HFFc6 (cell line): ENCODE results near the gene RBMS1. TPM values are rescaled to one million over a fixed set of nuclear protein-coding genes. Genes with fewer than 3 reads are reported as not detected.
A peak's percentile ranks its signal among the peaks of the same experiment; 100 is the strongest.

Experiments
- DNase-seq: peaks from one replicate; pipeline ENCODE4 v3.0.0-alpha.2; 2018
- H3K27ac Mint-ChIP-seq: 2 replicates; pipeline ENCODE4 v1.8.0; 2020; ENCODE audit warnings: mild to moderate bottlenecking, mixed read lengths
- H3K27me3 Mint-ChIP-seq: 2 replicates; pipeline ENCODE4 v1.8.0; 2021; ENCODE audit warnings: mild to moderate bottlenecking, moderate library complexity, mixed read lengths; ENCODE audit not compliant: insufficient read depth
- H3K36me3 Mint-ChIP-seq: 2 replicates; pipeline ENCODE4 v1.8.0; 2021; ENCODE audit warnings: low read depth, mixed read lengths
- H3K4me1 Mint-ChIP-seq: 2 replicates; pipeline ENCODE4 v1.8.0; 2020; ENCODE audit warnings: low read depth, mixed read lengths
- H3K4me3 Mint-ChIP-seq: 2 replicates; pipeline ENCODE4 v1.8.0; 2020; ENCODE audit warnings: mild to moderate bottlenecking, moderate library complexity, mixed read lengths
- H3K9me3 Mint-ChIP-seq: 2 replicates; pipeline ENCODE4 v1.8.0; 2020; ENCODE audit warnings: mild to moderate bottlenecking, mixed read lengths
- CTCF ChIP-seq: fragments of 200-600 bp; sonication (generic); IDR thresholded peaks from 2 replicates; pipeline ENCODE4 v1.5.0; 2021; ENCODE audit warnings: antibody characterized with exemption, mild to moderate bottlenecking
- total RNA-seq, 6 experiments: library from RNA; stranded (reverse); fragmentation: NEBNext Ultra II Directional; extraction: Animal tissue kit (Norgen Biotek cat#: 25700); gene quantifications; 2 replicates in 1 of 6; 3 replicates in 5 of 6; pipeline ENCODE4 v1.2.3, GENCODE V29; 2021

The RBMS1 gene
- total RNA-seq, 6 experiments from 2014 or later, result 88.7 to 111 (median 96.1) TPM

DNA sequence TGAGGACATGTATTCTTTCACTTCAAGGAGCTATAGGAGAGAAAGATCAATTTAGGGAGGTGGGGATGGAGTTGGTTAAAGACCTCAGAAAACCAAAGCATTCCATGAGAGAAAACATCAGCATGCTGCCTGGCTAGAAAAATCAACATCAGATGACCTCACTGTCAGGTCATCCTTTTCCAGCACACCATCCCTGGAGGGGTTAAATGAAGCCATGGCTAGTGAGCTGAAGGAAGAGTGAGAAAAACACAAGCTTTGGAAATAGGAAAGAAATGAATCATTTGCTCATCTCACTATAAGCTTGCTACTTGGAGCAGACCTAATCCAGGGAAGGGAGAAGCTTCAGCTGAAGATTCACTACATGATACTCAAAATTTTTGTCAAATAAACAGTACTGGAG lies 184.0 kb downstream of the RBMS1 start:
- Mint-ChIP-seq H3K4me1 (peaks cover 84% of the 10 kb centered on the region), H3K27me3 (peaks cover 4% of the 10 kb centered on the region; the same call in 1 of the 2 replicates), H3K36me3 (peaks cover 24% of the 10 kb centered on the region), H3K4me3 (peak overlapping the region; percentile 80), H3K27ac (peak overlapping the region; percentile 97), H3K9me3 (no peaks in the 10 kb centered on the region)
- no peak for TF ChIP-seq CTCF
- peak; percentile 62 for DNase-seq

- peak; percentile 84 for DNase-seq
- Mint-ChIP-seq H3K36me3 (peaks cover 26% of the 10 kb centered on the region), H3K27ac (peak overlapping the region; percentile 97), H3K4me1 (peaks cover 82% of the 10 kb centered on the region), H3K4me3 (peak overlapping the region; percentile 80), H3K9me3 (no peaks in the 10 kb centered on the region), H3K27me3 (peaks cover 4% of the 10 kb centered on the region; the same call in 1 of the 2 replicates)
- TF ChIP-seq CTCF, result no peak
Measured at GRCh38 chr2:160308915-160309314, 184.7 kb downstream of the RBMS1 start.

DNA sequence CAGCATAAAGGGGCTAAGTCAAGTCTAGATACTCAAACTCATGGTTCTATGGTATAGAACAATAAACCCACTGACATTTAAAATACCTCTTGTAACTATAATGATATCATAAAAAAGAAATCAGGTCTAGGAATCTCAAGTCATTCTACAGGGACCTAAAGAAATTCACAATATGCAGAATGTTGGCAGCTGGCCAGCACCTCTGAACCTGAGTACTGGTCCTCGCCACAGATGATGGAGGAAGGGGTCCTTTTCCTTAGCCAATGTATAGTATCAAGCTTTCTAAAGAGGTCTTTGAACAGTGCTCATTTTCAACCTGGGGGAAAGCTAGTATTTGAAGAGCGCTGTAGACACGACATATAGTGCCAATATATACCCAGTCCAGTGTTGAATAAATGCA lies 185.1 kb downstream of the RBMS1 start:
- no peak for DNase-seq
- Mint-ChIP-seq H3K4me3 (peak overlapping the region; percentile 80), H3K27me3 (peaks cover 4% of the 10 kb centered on the region; the same call in 1 of the 2 replicates), H3K27ac (peak overlapping the region; percentile 97), H3K4me1 (peaks cover 82% of the 10 kb centered on the region), H3K36me3 (peaks cover 30% of the 10 kb centered on the region), H3K9me3 (no peaks in the 10 kb centered on the region)
- no peak for TF ChIP-seq CTCF

DNA sequence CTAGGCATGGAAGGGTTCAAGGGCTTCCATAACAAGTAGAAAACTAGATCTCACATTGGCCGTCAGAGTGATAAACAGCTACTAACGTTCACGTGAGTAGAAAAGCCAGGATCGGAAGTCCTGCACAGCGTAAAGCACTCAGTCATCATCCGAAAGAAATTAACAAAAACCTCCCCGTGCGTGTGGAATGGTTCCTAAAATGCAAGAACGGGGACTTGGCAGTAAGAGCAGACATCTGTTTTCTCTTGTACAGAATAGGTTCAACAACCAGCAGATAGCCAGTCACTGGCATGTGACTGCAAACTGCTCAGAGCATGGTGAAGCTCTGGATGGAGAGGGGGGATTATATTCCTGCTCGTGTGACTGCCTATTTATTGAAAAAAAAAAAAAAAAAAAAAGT lies 186.6 kb downstream of the RBMS1 start:
- no peaks in the 10 kb centered on the region for H3K9me3 Mint-ChIP-seq
- H3K4me1 Mint-ChIP-seq, result peaks cover 82% of the 10 kb centered on the region

DNA sequence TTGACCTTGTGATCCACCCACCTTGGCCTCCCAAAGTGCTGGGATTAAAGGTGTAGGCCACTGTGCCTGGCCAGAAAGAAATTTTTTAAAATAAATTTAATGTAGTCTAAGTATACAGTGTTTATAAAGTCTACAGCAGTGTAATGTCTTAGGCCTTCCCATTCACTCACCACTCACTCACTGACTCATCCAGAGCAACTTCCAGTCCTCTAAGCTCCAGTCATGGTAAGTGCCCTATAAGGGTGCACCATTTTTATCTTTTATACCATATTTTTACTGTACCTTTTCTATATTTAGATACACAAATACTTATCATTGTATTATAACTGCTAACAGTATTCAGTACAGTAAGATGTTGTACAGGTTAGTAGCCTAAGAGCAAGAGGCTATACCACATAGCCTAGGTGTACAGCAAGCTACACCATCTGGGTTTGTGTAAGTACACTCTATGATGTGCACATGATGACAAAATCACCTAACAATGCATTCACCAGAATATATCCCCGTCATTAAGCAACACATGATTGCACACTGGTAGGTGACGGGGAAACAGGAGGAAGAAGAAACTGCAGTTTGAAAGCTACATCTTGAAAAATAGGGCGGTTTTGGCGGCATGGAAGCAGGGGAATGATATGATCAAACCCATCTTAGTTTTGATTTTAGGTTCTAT lies 188.4 kb downstream of the RBMS1 start:
- no peaks in the 10 kb centered on the region for H3K9me3 Mint-ChIP-seq
- peak overlapping the region; percentile 69 for H3K4me3 Mint-ChIP-seq
- H3K4me1 Mint-ChIP-seq, result peaks cover 87% of the 10 kb centered on the region
- peak overlapping the region; percentile 91 for H3K27ac Mint-ChIP-seq
- no peak for TF ChIP-seq CTCF
- H3K36me3 Mint-ChIP-seq, result peaks cover 35% of the 10 kb centered on the region
- DNase-seq, result peak; percentile 82
- H3K27me3 Mint-ChIP-seq, result peaks cover 4% of the 10 kb centered on the region; the same call in 1 of the 2 replicates

More for the DNA sequence above, 186.6 kb downstream of the RBMS1 start:
- peak; percentile 87 for DNase-seq
- Mint-ChIP-seq H3K36me3 (peaks cover 36% of the 10 kb centered on the region), H3K4me3 (peak overlapping the region; percentile 75), H3K27me3 (peaks cover 4% of the 10 kb centered on the region; the same call in 1 of the 2 replicates), H3K27ac (peak overlapping the region; percentile 97)
- no peak for TF ChIP-seq CTCF
